Measurements from ENCODE around the gene ABCG1.

The ABCG1 gene

DNA sequence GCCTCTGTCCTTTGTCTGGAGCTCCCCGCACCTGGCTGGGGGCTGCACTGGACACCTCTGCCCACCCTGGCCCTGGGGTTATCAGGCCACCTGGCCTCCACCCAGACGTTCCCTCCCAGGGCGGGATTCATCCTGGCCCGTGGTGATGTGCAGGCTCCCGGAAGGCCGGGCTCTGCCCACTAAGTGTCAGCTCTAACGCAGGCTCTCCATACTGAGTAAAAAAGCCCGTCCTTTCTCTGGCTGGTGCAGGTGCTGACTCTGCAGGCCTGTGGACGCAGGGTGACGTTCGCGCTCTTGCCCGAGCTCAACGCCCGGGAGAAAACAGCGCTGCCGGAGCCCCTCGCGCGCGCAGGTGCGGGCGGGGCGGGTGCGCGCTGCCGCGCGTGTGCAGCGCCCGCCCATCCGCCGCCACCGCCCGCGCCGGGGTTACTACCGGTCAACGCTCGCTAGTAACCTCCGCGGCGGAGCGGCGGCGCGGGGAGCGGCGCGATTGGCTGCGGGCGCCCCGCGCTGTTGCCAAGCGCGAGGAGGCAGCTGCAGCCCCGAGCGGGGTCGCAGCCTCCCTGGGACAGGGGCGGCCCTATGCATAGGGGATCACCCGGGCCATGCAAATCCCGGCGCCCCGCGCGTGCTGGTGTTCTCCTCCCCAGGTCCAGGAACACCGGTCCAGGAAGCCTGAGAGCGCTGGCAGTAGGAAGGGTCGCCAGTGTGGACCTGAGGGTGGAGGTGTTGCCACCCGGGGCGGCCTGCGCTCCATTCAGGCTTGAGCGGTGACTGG lies 15.7 kb downstream of the ABCG1 start:
- ChIA-PET POLR2A (ENCODE audit: low non-redundant PET) (no interaction called here), CTCF (interaction anchor here (0.6 to 1.3 kb wide), 3 partner anchors 51 to 166 kb away, joined by 3 to 4 read pairs (median 3); no protein-coding TSS in a partner anchor)
- TF ChIP-seq, protein P1, sequence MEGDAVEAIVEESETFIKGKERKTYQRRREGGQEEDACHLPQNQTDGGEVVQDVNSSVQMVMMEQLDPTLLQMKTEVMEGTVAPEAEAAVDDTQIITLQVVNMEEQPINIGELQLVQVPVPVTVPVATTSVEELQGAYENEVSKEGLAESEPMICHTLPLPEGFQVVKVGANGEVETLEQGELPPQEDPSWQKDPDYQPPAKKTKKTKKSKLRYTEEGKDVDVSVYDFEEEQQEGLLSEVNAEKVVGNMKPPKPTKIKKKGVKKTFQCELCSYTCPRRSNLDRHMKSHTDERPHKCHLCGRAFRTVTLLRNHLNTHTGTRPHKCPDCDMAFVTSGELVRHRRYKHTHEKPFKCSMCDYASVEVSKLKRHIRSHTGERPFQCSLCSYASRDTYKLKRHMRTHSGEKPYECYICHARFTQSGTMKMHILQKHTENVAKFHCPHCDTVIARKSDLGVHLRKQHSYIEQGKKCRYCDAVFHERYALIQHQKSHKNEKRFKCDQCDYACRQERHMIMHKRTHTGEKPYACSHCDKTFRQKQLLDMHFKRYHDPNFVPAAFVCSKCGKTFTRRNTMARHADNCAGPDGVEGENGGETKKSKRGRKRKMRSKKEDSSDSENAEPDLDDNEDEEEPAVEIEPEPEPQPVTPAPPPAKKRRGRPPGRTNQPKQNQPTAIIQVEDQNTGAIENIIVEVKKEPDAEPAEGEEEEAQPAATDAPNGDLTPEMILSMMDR (conservative IDR thresholded peaks at IDR 0.05; ENCODE audit: low read depth), result no peak
- DNase-seq (ENCODE audit: low spot score), result peak; percentile 64
- H3K27ac ChIP-seq, result peak overlapping the region; percentile 91

DNA sequence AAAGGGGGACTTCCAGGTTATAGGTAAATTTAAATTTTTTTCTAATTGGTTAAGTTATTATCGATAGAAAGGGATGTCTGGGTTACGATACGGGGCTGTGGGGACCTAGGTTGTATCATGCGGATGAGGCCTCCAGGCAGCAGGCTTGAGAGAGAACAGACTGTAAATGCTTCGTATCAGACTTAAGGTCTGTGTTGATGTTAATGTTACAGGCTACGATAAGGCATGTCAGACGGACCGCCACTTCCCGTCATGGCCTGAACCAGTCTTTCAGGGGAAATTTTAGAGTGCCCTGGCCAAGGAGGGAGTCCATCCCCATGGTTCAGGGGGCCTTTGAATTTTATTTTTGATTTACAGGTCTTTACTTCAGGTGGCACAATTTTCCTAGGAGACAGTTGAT lies 16.7 kb downstream of the ABCG1 start:
- TF ChIP-seq, protein P1 (conservative IDR thresholded peaks at IDR 0.05; ENCODE audit: low read depth), result no peak
- no peak for DNase-seq (ENCODE audit: low spot score)
- POLR2A ChIA-PET (ENCODE audit: low non-redundant PET), result no interaction called here
- H3K27ac ChIP-seq, result peak overlapping the region; percentile 14
- CTCF ChIA-PET, result no interaction called here

DNA sequence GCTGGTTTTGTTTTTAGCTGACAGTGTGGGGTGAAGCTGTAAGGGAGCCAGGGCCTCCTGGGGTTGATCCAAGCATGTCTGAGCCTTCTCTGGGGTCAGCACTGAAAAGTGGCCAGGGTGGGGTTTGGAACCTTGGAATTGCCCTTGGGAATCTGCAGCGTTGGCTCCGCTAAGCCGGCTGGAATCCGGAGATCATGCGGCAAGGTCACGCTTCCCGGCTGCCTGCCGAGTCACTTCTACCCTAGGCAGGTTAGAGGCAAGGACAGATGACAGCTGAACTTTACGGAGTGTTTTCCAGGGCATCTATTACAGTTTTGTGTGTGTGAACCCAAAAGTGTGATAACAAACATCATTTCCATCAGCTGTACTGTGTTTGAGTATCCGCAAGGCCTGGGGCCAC lies 17.1 kb downstream of the ABCG1 start:
- peak overlapping the region; percentile 14 for H3K27ac ChIP-seq
- DNase-seq (ENCODE audit: low spot score), result no peak
- TF ChIP-seq, protein P1 (conservative IDR thresholded peaks at IDR 0.05; ENCODE audit: low read depth), result no peak
- ChIA-PET CTCF (no interaction called here), POLR2A (ENCODE audit: low non-redundant PET) (no interaction called here)

DNA sequence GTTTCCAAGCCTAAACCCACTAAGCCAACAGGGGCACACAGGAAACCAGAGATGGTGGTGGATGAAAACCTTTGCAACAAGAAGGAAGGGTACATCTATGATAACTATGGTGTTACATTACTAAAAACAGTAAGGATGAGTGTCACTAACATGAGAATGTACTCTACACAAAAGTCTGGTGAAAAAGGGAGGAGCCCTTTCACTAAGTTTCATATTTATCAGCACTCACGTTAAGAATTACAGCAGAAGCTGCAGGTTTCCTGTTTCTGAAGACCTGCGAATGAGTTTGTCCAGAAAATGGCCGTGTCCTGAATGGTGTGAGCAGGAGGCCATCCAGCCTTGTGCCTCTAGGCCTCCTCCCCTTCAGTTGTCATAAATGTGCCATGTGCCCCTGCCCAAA lies 17.8 kb downstream of the ABCG1 start:
- no peak overlapping the region for H3K27ac ChIP-seq
- CTCF ChIA-PET, result no interaction called here
- TF ChIP-seq, protein P1 (conservative IDR thresholded peaks at IDR 0.05; ENCODE audit: low read depth), result no peak
- DNase-seq (ENCODE audit: low spot score), result no peak
- POLR2A ChIA-PET (ENCODE audit: low non-redundant PET), result no interaction called here

DNA sequence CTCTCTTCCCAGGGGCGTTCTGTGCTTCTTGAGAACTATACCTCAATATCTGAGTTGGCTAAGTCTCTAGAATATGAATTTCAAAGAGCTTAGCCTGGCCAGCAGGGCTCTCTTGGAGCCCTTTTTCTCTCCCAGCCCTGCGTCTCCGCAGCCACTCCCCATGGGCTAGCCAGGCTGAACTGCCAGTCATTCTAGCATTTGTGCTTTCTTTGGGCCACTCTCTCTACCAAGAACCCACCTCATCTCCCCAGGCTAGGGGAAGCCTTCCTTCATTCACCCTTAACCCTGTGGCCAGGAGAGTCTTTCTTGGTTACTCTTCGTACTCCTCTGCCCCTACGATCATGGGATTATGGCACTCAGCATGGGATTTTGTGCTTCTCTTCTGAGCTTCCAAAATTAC lies 18.2 kb downstream of the ABCG1 start:
- ChIA-PET CTCF (no interaction called here), POLR2A (ENCODE audit: low non-redundant PET) (no interaction called here)
- H3K27ac ChIP-seq, result no peak overlapping the region
- DNase-seq (ENCODE audit: low spot score), result no peak
- TF ChIP-seq, protein P1 (conservative IDR thresholded peaks at IDR 0.05; ENCODE audit: low read depth), result no peak

DNA sequence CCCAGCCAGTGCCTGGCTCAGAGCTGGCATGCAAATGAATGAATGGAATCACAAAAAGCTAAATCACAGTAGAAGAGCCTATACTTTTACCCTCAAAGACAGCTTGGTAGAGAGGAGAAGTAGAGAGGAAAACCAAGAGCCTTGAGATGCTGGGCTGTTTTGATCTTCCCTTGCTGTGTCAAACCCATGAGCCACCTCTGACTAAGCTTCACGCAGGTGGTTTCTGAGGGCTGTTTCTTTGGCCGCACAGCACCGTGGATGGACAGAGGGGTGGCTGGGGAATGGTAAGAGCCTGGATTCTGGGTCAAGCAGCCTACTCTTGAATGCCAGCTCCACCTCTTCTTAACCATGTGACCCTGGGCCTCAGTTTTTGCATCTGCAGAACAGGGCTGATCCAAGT lies 18.6 kb downstream of the ABCG1 start:
- H3K27ac ChIP-seq, result no peak overlapping the region
- CTCF ChIA-PET, result no interaction called here
- POLR2A ChIA-PET (ENCODE audit: low non-redundant PET), result no interaction called here
- DNase-seq (ENCODE audit: low spot score), result no peak
- TF ChIP-seq, protein P1 (conservative IDR thresholded peaks at IDR 0.05; ENCODE audit: low read depth), result no peak

Measured in RWPE1 (cell line).